Astrocyte (in vitro differentiated cells and primary cell): ENCODE results near the gene TEX55. TPM values are rescaled to one million over a fixed set of nuclear protein-coding genes. Genes with fewer than 3 reads are reported as not detected.

Experiments used
- total RNA-seq: library from RNA; stranded (reverse); gene quantifications from 2 replicates; pipeline ENCODE4 v1.2.1, GENCODE V29; 2021

The TEX55 gene
- total RNA-seq, 1 donor from 2014 or later: not detected

Other genes with a start within 250 kb of the TEX55 start
- 0.22 and 0.39 TPM in 2 replicates for gene IGSF11, start 111.3 kb upstream of the TEX55 start, total RNA-seq
- gene UPK1B, start 27.4 kb downstream of the TEX55 start, total RNA-seq: 0.14 TPM in 2 replicates
- gene B4GALT4, start 94.7 kb downstream of the TEX55 start, total RNA-seq: 36.7 and 45.4 TPM in 2 replicates
- 48.1 and 58.8 TPM in 2 replicates for gene ARHGAP31, start 148.2 kb downstream of the TEX55 start, total RNA-seq